Kidney (tissue), 14 donors: ENCODE data around the gene FARP2. TPM values are rescaled to one million over a fixed set of nuclear protein-coding genes. Genes with fewer than 3 reads are reported as not detected.

ENCODE experiments used
- DNase-seq, 5 donors: peaks; one replicate each; pipeline ENCODE4 v3.0.0-alpha.2; 2013 to 2020
- FAIRE-seq: peaks from 2 replicates; lab custom pipeline; 2012; peaks lifted over from hg19 to GRCh38; lab: Jason Lieb, UNC
- H3K27ac ChIP-seq, 2 donors: one replicate each; pipeline ENCODE4 v1.7.0; 2013; ENCODE audit warnings: low read depth in 2 of 2, low read length in 2 of 2, inconsistent platforms in 1 of 2
- H3K27me3 ChIP-seq: one replicate; pipeline ENCODE4 v1.7.1; 2013; ENCODE audit warnings: low read length, inconsistent platforms; ENCODE audit not compliant: control insufficient read depth, insufficient read depth
- H3K36me3 ChIP-seq, 3 donors: one replicate each; pipeline versions ENCODE4 v1.7.0 to v1.7.1; 2013; ENCODE audit warnings: low read length in 3 of 3, control low read depth in 1 of 3, inconsistent platforms in 1 of 3; ENCODE audit not compliant: insufficient read depth in 3 of 3, control insufficient read depth in 2 of 3
- H3K4me1 ChIP-seq, 3 donors: one replicate each; pipeline versions ENCODE4 v1.7.0 to v1.7.1; 2013; ENCODE audit warnings: low read length in 3 of 3, inconsistent platforms in 1 of 3, low read depth in 1 of 3; ENCODE audit not compliant: control insufficient read depth in 2 of 3, insufficient read depth in 2 of 3
- H3K4me3 ChIP-seq, 3 donors: one replicate each; pipeline versions ENCODE4 v1.7.0 to v1.8.1; 2013; ENCODE audit warnings: low read length in 3 of 3, control low read depth in 1 of 3, inconsistent platforms in 1 of 3
- H3K9ac ChIP-seq, 3 donors: one replicate each; pipeline versions ENCODE4 v1.7.0 to v1.7.1; 2013; ENCODE audit warnings: low read length in 3 of 3, control low read depth in 1 of 3, inconsistent platforms in 1 of 3
- H3K9me3 ChIP-seq, 3 donors: one replicate each; pipeline versions ENCODE4 v1.7.0 to v1.7.1; 2013; ENCODE audit warnings: low read length in 3 of 3, control low read depth in 1 of 3, inconsistent platforms in 1 of 3; ENCODE audit not compliant: control insufficient read depth in 2 of 3, insufficient read depth in 1 of 3
- intact Hi-C: fragments of 100-400 bp; cut with DNase I; formaldehyde crosslinking; loops from one replicate; pipeline ENCODE4 v1.11.1; 2022
- polyA plus RNA-seq: library from polyadenylated mRNA; stranded (reverse); fragments of 350-450 nt; fragmentation: Illumina TruSeq; extraction: RNeasy Lipid Tissue Mini Kit (QIAGEN cat#74804); gene quantifications from one replicate; pipeline ENCODE4 v1.2.3, GENCODE V29; 2014; ENCODE audit warnings: low read depth, low replicate concordance; ENCODE audit not compliant: insufficient read depth
- total RNA-seq: library from RNA; stranded (reverse); fragmentation: NEBNext Ultra II Directional; extraction: Animal tissue kit (Norgen Biotek cat#: 25700); gene quantifications from one replicate; pipeline ENCODE4 v1.2.1, GENCODE V29; 2021
- TF ChIP-seq, protein P1 (sequence below): IDR thresholded peaks from 3 replicates; pipeline ENCODE4 v1.5.1; 2012; ENCODE audit warnings: mild to moderate bottlenecking, moderate library complexity, borderline replicate concordance; ENCODE audit not compliant: insufficient read depth; ENCODE audit errors: extremely low read depth
- donor health status: control.
- donor health status: control.
- donor health status: control.
- donor health status: control.
- donor health status: control.
- donor health status: DM: yes; HTN: yes; CAD: no.
- donor health status: Normal renal cell carcinoma (clear cell type).

The FARP2 gene
- total and polyA plus RNA-seq, 2 donors from 2014 or later: 20.3 to 50.5 TPM

DNA sequence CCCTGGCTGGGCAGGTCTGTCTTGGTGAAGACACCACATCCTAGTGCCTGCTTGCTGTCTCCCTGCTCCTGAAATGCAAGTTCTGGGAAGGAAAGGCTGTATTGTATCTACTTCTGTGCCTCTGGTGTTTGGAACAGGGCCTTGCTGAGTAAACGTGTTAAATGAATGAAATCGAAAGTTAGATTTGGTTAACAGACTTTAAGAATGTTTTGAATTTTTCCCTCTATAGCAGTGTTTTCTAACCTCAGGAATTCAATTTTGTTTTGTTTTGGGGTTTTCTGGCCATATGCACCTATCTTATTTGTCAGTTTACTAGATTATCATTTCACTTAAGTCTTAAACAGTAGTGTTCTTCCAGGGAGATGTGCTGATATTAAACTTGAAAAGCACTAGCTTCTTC, 20.7 kb downstream of the FARP2 start:
- Histone ChIP-seq H3K9me3 (no peaks in the 10 kb centered on the region), H3K27ac (no peak overlapping the region), H3K4me3 (no peak overlapping the region), H3K4me1 (peaks cover 10 to 31% (median 13%) of the 10 kb centered on the region in 3 donors), H3K27me3 (no peaks in the 10 kb centered on the region), H3K36me3 (no peaks in the 10 kb centered on the region), H3K9ac (no peak overlapping the region)
- intact Hi-C loops: no loop called here
- TF ChIP-seq, protein P1, sequence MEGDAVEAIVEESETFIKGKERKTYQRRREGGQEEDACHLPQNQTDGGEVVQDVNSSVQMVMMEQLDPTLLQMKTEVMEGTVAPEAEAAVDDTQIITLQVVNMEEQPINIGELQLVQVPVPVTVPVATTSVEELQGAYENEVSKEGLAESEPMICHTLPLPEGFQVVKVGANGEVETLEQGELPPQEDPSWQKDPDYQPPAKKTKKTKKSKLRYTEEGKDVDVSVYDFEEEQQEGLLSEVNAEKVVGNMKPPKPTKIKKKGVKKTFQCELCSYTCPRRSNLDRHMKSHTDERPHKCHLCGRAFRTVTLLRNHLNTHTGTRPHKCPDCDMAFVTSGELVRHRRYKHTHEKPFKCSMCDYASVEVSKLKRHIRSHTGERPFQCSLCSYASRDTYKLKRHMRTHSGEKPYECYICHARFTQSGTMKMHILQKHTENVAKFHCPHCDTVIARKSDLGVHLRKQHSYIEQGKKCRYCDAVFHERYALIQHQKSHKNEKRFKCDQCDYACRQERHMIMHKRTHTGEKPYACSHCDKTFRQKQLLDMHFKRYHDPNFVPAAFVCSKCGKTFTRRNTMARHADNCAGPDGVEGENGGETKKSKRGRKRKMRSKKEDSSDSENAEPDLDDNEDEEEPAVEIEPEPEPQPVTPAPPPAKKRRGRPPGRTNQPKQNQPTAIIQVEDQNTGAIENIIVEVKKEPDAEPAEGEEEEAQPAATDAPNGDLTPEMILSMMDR: no peak
- DNase-seq: no peak
- FAIRE-seq: no peak

DNA sequence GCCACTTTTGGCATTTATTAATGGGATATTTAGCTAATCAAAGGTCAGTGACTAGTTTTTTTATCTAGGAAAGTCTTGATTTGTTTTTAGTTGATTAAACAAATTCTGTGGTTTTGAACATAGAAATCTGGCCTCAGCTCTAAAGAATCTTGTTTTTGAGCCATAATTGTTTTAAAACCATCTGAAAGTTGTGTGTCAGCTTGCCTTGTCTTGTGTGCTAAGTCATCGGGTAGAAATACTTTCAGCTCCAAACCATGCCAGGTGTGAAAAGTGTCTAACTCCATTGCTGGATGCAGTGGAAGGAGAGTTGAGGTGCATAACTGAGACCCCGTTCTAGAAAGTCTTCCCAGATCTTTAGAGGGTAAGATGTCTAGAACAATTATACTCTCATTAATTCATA, 22.7 kb downstream of the FARP2 start:
- no peak overlapping the region for H3K9ac ChIP-seq
- H3K36me3 ChIP-seq: peaks cover 0 to 11% (median 3%) of the 10 kb centered on the region in 3 donors
- TF ChIP-seq, protein P1: no peak
- peaks cover 10 to 27% (median 13%) of the 10 kb centered on the region in 3 donors for H3K4me1 ChIP-seq
- H3K4me3 ChIP-seq: no peak overlapping the region
- H3K9me3 ChIP-seq: no peaks in the 10 kb centered on the region
- FAIRE-seq (no peak), DNase-seq (no peak)
- peak overlapping the region in 1 of 2 donors; percentile 61 for H3K27ac ChIP-seq
- H3K27me3 ChIP-seq: no peaks in the 10 kb centered on the region
- intact Hi-C loops: no loop called here

DNA sequence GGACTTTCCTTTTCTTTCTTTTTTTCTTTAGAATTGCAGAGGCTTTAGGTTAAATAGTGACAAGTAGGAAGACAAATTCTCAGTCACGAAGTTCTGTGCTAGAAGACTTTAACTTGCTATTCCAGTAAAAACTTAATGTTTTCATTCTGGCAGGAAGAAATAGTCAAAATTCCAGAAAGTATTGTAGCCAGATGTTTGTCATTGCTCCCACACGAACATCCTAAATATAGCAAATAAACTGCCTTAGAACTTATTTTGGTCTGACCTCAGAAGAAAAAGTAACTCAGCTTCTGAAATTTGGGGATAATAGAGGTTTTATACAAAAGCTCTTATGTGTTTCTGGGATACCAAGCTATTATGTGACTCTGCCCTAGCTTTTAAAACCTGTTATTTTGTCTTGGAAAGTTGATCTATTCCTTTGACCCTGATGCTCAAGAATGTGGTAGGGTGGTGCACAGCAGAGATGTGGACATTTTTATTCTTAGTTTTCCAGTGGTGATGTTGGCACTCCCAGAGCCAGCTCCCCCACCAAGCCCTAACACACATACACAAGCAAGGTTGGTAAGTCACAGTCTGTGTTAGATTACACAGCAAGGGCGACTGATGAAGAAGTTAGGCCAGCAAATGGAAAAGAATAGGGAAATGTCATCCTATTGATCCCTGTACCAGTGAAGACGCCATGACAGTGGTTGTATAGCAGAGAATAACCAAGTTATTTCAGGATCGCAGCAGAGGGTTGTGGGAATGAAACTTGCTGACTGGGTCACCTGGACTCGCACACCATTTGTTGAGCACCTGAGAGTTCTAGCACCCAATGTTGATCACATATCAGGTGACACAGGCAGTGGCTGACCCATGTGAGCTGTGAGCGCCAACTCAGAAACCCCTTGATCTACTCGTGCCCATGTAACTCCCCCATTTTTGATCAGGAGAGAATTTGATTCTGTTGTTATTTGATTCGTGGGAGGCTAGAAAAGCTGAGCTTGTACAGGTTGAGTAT, 23.7 kb downstream of the FARP2 start:
- Histone ChIP-seq H3K9ac (no peak overlapping the region), H3K36me3 (peaks cover 0 to 11% (median 3%) of the 10 kb centered on the region in 3 donors), H3K27ac (peak overlapping the region in 1 of 2 donors; percentile 70), H3K9me3 (no peaks in the 10 kb centered on the region), H3K4me1 (peaks cover 10 to 24% (median 13%) of the 10 kb centered on the region in 3 donors), H3K4me3 (no peak overlapping the region), H3K27me3 (no peaks in the 10 kb centered on the region)
- TF ChIP-seq, protein P1: no peak
- DNase-seq (peak in 2 of 5 donors; percentile 44 to 79), FAIRE-seq (no peak)
- intact Hi-C loops: no loop called here
